NT2/D1 (cell line): Measurements from ENCODE around the gene MYOF.

Experiments
- DNase-seq: peaks from one replicate; pipeline ENCODE4 v3.0.0-alpha.2; 2011; ENCODE audit warnings: low read depth, low spot score
- H3K27me3 ChIP-seq: 2 replicates; pipeline ENCODE4 v1.6.0; 2011; ENCODE audit warnings: mild to moderate bottlenecking; ENCODE audit not compliant: insufficient read length, insufficient read depth
- H3K36me3 ChIP-seq: 2 replicates; pipeline ENCODE4 v1.6.1; 2011; ENCODE audit warnings: mild to moderate bottlenecking, low read length, mixed read lengths; ENCODE audit not compliant: insufficient read depth, insufficient read length
- H3K4me1 ChIP-seq: 2 replicates; pipeline ENCODE4 v1.5.1; 2011; ENCODE audit not compliant: insufficient read depth, insufficient read length
- H3K4me3 ChIP-seq: 2 replicates; pipeline ENCODE4 v1.5.1; 2011; ENCODE audit warnings: low read depth; ENCODE audit not compliant: insufficient read length
- H3K9ac ChIP-seq: 2 replicates; pipeline ENCODE4 v1.6.0; 2011; ENCODE audit warnings: low read depth; ENCODE audit not compliant: insufficient read length
- H3K9me3 ChIP-seq: 2 replicates; pipeline ENCODE4 v1.5.1; 2011; ENCODE audit warnings: mild to moderate bottlenecking, low read length; ENCODE audit not compliant: insufficient read depth
- SUZ12 ChIP-seq: IDR thresholded peaks from 2 replicates; pipeline ENCODE4 v1.6.1; 2011; ENCODE audit not compliant: insufficient read length, insufficient read depth; ENCODE audit errors: extremely low read depth
- YY1 ChIP-seq: IDR thresholded peaks from 2 replicates; pipeline ENCODE4 v1.6.1; 2011; ENCODE audit not compliant: insufficient read length, insufficient read depth
- ZNF274 ChIP-seq: IDR thresholded peaks from 2 replicates; pipeline ENCODE4 v1.6.1; 2011; ENCODE audit warnings: mild to moderate bottlenecking, low read depth, low read length

MYOF gene

DNA sequence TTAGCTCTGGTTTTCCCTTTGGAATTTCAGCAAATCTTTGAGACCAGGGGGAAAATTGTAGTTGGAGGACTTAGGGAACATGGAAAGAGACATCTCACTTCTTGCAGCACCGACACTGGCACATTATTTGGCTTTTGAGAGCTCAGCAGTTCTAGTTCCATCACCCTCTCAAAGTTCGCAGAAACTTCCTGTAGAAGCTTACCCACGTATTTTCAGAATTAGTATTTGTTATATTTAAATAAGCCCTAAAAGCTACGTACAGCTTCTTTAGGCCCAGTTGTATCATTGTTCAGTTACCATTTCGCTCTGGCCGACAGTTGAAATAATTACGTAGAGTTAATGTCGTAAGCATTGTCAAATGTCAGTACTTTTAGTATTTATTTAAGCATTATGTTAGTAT, 27.7 kb upstream of the MYOF start:
- Histone ChIP-seq H3K4me3 (no peak overlapping the region), H3K4me1 (no peaks in the 10 kb centered on the region), H3K27me3 (no peaks in the 10 kb centered on the region), H3K9ac (no peak overlapping the region), H3K9me3 (no peaks in the 10 kb centered on the region), H3K36me3 (peaks cover 38% of the 10 kb centered on the region)
- TF ChIP-seq SUZ12 (no peak), ZNF274 (no peak), YY1 (no peak)
- DNase-seq, result no peak

DNA sequence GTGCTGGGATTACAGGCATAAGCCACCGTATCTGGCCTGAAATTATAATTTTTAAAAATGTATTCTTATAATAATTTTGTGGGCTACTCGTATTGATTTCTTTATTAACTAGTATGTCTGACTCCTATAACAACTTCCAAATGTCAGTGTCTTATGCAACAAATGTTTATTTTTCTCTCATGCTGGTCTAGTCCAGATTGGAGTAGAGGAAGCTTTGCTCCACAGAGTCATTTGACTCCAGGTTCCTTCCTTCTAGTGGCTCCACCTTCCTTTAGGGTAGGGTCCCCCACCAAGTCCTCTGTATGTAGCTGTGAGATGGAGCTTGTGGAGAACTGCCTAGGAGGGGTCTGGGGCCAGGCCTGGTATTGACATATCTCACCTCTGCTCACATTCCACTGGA, 22.9 kb upstream of the MYOF start:
- no peak overlapping the region for H3K4me3 ChIP-seq
- H3K9me3 ChIP-seq, result no peaks in the 10 kb centered on the region
- no peak for DNase-seq
- H3K4me1 ChIP-seq, result no peaks in the 10 kb centered on the region
- TF ChIP-seq ZNF274 (no peak), SUZ12 (no peak), YY1 (no peak)
- no peaks in the 10 kb centered on the region for H3K27me3 ChIP-seq
- peaks cover 48% of the 10 kb centered on the region for H3K36me3 ChIP-seq
- no peak overlapping the region for H3K9ac ChIP-seq

DNA sequence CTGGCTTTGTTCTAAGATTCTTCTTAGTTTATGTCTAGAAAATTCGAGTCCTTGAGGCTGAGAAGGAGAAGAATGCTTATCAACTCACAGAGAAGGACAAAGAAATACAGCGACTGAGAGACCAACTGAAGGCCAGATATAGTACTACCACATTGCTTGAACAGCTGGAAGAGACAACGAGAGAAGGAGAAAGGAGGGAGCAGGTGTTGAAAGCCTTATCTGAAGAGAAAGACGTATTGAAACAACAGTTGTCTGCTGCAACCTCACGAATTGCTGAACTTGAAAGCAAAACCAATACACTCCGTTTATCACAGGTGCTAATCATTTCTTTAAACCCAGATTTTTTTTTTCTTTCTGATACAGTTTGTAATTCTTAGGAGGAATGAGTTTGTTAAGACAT, 20.9 kb upstream of the MYOF start:
- no peaks in the 10 kb centered on the region for H3K4me1 ChIP-seq
- H3K9me3 ChIP-seq, result no peaks in the 10 kb centered on the region
- H3K36me3 ChIP-seq, result peaks cover 39% of the 10 kb centered on the region
- DNase-seq, result no peak
- H3K27me3 ChIP-seq, result no peaks in the 10 kb centered on the region
- no peak overlapping the region for H3K4me3 ChIP-seq
- no peak for TF ChIP-seq SUZ12
- no peak for TF ChIP-seq YY1
- no peak for TF ChIP-seq ZNF274
- no peak overlapping the region for H3K9ac ChIP-seq

DNA sequence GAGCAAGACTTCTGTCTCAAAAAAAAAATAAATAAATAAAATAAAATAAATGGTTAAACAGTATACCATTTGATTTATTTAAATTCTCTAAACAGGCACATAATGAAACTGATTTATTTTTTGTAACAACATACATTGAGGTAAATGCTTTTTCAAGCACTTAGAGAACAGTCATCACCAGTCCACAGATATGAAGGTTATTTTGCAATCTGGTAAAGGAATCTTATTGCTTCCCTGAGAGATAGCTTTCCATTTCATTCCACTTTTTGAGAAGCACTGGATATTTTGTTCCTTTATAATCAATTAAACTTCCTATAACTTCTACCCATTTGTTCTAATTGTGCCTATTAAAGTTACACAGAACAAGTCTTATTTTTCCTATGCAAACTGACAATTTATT, 19.5 kb upstream of the MYOF start:
- TF ChIP-seq ZNF274 (no peak), SUZ12 (no peak), YY1 (no peak)
- no peak overlapping the region for H3K4me3 ChIP-seq
- H3K36me3 ChIP-seq, result peaks cover 32% of the 10 kb centered on the region
- no peaks in the 10 kb centered on the region for H3K4me1 ChIP-seq
- no peak overlapping the region for H3K9ac ChIP-seq
- H3K27me3 ChIP-seq, result no peaks in the 10 kb centered on the region
- no peak for DNase-seq
- H3K9me3 ChIP-seq, result no peaks in the 10 kb centered on the region

DNA sequence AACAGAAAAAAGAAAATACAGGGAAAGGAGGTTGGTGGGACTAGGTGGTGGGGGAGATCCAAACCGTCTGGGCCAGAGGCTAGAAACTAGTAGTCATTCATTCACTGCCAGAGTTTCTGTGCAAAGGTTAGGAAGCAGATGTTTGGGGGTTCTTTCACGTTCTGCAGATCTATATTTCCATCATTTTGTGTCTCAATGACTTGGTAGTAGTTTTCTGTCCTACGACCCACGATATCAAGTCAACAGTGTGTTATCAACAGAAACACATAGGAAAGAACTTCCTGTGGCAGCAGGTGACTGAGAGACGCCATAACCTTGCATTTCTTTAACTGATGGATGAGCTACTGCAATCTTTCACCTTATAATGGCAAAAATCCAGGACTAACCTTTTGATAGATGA, 16.0 kb upstream of the MYOF start:
- H3K9ac ChIP-seq, result no peak overlapping the region
- H3K36me3 ChIP-seq, result peaks cover 8% of the 10 kb centered on the region
- no peaks in the 10 kb centered on the region for H3K4me1 ChIP-seq
- no peak overlapping the region for H3K4me3 ChIP-seq
- no peak for TF ChIP-seq SUZ12
- no peak for TF ChIP-seq ZNF274
- TF ChIP-seq YY1, result no peak
- H3K27me3 ChIP-seq, result peaks cover 15% of the 10 kb centered on the region
- no peaks in the 10 kb centered on the region for H3K9me3 ChIP-seq
- no peak for DNase-seq

DNA sequence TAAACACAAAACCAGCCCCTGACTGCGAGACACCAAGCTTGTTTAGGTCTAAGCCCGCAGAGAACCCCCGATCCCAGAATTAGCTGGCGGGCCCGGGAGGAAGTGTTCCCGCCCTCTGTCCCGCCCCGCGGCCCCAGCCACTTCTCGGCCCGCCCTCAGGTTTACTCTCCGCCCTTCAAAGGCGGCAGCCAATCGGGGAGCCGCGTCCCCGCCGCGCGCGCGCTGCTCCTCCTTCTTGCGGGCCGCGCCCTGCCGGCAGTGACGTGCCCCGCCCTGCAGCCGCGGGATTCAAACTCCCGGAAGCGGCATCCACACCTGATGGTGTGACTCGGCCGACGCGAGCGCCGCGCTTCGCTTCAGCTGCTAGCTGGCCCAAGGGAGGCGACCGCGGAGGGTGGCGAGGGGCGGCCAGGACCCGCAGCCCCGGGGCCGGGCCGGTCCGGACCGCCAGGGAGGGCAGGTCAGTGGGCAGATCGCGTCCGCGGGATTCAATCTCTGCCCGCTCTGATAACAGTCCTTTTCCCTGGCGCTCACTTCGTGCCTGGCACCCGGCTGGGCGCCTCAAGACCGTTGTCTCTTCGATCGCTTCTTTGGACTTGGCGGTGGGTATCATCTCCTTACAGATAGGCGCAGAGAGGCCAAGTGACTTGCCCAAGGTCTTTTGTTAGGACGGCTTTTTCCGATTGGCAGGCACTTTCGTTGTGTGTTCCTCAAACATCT, 14.3 kb upstream of the MYOF start, which contains the start of gene CEP55:
CEP55 (plus strand) TSS at position 291 of the 720 bp plus-strand sequence. CDS start 3,440 bp downstream, outside the sequence.
- Histone ChIP-seq H3K9me3 (no peaks in the 10 kb centered on the region), H3K4me1 (no peaks in the 10 kb centered on the region), H3K9ac (peak within 1 kb of the TSS; percentile 85), H3K36me3 (peaks cover 4% of the 10 kb centered on the region), H3K4me3 (peak within 1 kb of the TSS; percentile 78), H3K27me3 (peaks cover 15% of the 10 kb centered on the region)
- TF ChIP-seq SUZ12 (no peak), YY1 (no peak), ZNF274 (no peak)
- peak; percentile 81 for DNase-seq

DNA sequence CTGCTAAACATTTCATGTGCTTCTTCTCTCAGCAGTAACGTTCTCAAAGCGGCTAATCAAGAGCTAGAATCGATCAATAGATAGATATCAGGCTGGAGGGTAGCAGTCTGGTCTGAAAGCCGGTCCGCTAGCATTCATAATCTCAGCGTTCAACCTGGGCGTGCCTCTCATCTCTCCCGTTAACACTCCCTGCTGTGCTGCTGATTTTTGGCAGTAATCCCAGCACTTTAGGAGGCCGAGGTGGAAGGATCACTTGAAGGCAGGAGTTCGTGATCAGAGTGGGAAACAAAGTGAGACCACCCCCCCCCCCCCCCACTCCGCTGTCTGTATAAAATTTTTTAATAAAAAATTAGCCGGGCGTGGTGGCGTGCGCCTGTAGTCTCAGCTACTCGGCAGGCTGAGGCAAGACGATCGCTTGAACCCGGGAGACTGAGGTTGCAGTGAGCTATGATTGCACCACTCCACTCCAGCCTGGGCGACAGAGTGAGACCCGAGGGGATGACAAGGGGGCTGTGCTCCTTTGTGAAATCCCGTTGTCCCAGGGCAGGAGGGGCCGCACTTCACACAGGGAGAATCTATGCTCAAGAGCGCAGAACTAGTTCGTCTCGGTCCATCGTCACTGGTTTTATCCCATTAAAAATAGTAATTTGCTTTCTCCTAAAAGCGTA, 13.7 kb upstream of the MYOF start:
- Histone ChIP-seq H3K36me3 (peaks cover 2% of the 10 kb centered on the region), H3K9me3 (no peaks in the 10 kb centered on the region), H3K27me3 (peaks cover 15% of the 10 kb centered on the region), H3K4me3 (peak overlapping the region; percentile 61), H3K4me1 (no peaks in the 10 kb centered on the region), H3K9ac (peak overlapping the region; percentile 77)
- DNase-seq, result no peak
- TF ChIP-seq SUZ12 (no peak), ZNF274 (no peak), YY1 (no peak)
